DND-41 (cell line): ENCODE measurements around the gene ZNF583.

Experiments
- CTCF ChIP-seq: IDR thresholded peaks from 2 replicates; pipeline ENCODE4 v1.5.1; 2012; ENCODE audit warnings: borderline replicate concordance, low read length, moderate library complexity, mild to moderate bottlenecking; ENCODE audit not compliant: poor library complexity, severe bottlenecking; ENCODE audit errors: extremely low read depth
- EZH2 ChIP-seq: IDR thresholded peaks from 3 replicates; pipeline ENCODE4 v1.6.1; 2012; ENCODE audit warnings: borderline replicate concordance, low read depth, mild to moderate bottlenecking, moderate library complexity, low read length, inconsistent platforms; ENCODE audit not compliant: severe bottlenecking

- TF ChIP-seq CTCF (no peak), EZH2 (no peak)
Observed at GRCh38 chr19:56403261-56403660, 871 bp upstream of the ZNF583 start.
